PC-9 (cell line): ENCODE data around the gene HBEGF. TPM values are rescaled to one million over a fixed set of nuclear protein-coding genes. Genes with fewer than 3 reads are reported as not detected.
A peak's percentile ranks its signal among the peaks of the same experiment; 100 is the strongest.

Experiments
- BruUV-seq: library from RNA; stranded (reverse); fragments of 400-500 nt; replicated peaks from 2 replicates; lab custom pipeline; 2021; lab: Mats Ljungman, UMichigan
- CTCF ChIA-PET: fragments of 300-600 bp; sonication (Branson Sonifier 250); formaldehyde crosslinking; loops from one replicate; lab custom pipeline; 2022; ENCODE audit warnings: antibody characterized with exemption; lab: Charles Lee
- POLR2A ChIA-PET: fragments of 300-600 bp; sonication (Branson Sonifier 250); formaldehyde crosslinking; loops from one replicate; lab custom pipeline; 2022; ENCODE audit warnings: antibody characterized with exemption; ENCODE audit not compliant: unreplicated experiment; lab: Charles Lee
- DNase-seq, 2 experiments: peaks; one replicate each; pipeline versions ENCODE4 v3.0.0 to v3.0.0-alpha.2; 2015 to 2022; ENCODE audit warnings: mixed read lengths in 1 of 2
- H2AFZ ChIP-seq: fragments of 200-600 bp; sonication (generic); 2 replicates; pipeline ENCODE4 v1.8.1; 2017; ENCODE audit warnings: antibody characterized with exemption
- H3F3A ChIP-seq: fragments of 200-600 bp; sonication (generic); 2 replicates; pipeline ENCODE4 v1.8.1; 2017; ENCODE audit warnings: antibody characterized with exemption, mild to moderate bottlenecking, low read depth; ENCODE audit not compliant: insufficient read depth
- H3K27ac ChIP-seq: fragments of 200-600 bp; sonication (generic); 2 replicates; pipeline ENCODE4 v1.6.1; 2016; ENCODE audit warnings: mixed run types
- H3K27me3 ChIP-seq: fragments of 200-600 bp; sonication (generic); 2 replicates; pipeline ENCODE4 v1.6.1; 2016; ENCODE audit warnings: low read depth, mixed run types; ENCODE audit not compliant: insufficient read depth
- H3K36me3 ChIP-seq: fragments of 200-600 bp; sonication (generic); 2 replicates; pipeline ENCODE4 v1.6.1; 2016; ENCODE audit warnings: low read depth, mixed run types
- H3K4me1 ChIP-seq: fragments of 200-600 bp; sonication (generic); replicated peaks from 2 replicates; pipeline ENCODE4 v1.6.1; 2016; ENCODE audit warnings: mixed run types; ENCODE audit not compliant: insufficient read depth
- H3K4me2 ChIP-seq: fragments of 200-600 bp; sonication (generic); 2 replicates; pipeline ENCODE4 v1.6.1; 2017; ENCODE audit warnings: mixed run types
- H3K4me3 ChIP-seq: fragments of 200-600 bp; sonication (generic); 2 replicates; pipeline ENCODE4 v1.6.1; 2016; ENCODE audit warnings: mixed run types
- H3K79me2 ChIP-seq: fragments of 200-600 bp; sonication (generic); 2 replicates; pipeline ENCODE4 v1.6.1; 2017; ENCODE audit warnings: low read depth, mixed run types
- H3K9me2 ChIP-seq: fragments of 200-600 bp; sonication (generic); 2 replicates; pipeline ENCODE4 v1.8.1; 2017; ENCODE audit warnings: mild to moderate bottlenecking; ENCODE audit not compliant: insufficient read depth
- H3K9me3 ChIP-seq: fragments of 200-600 bp; sonication (generic); 2 replicates; pipeline ENCODE4 v1.8.1; 2016; ENCODE audit warnings: low read depth; ENCODE audit not compliant: insufficient read depth
- H4K20me1 ChIP-seq: fragments of 200-600 bp; sonication (generic); 2 replicates; pipeline ENCODE4 v1.8.1; 2017; ENCODE audit not compliant: insufficient read depth
- EZH2 ChIP-seq: fragments of 200-600 bp; sonication (generic); IDR thresholded peaks from 2 replicates; pipeline ENCODE4 v1.8.0; 2017; ENCODE audit warnings: antibody characterized with exemption, low read depth
- intact Hi-C: fragments of 100-400 bp; cut with micrococcal nuclease; formaldehyde crosslinking; loops from one replicate; pipeline ENCODE4 v1.10.0; 2022; ENCODE audit not compliant: unreplicated experiment
- total RNA-seq: library from RNA; stranded (reverse); gene quantifications from 2 replicates; pipeline ENCODE4 v1.2.3, GENCODE V29; 2021
- TF ChIP-seq, protein P1 (sequence below): fragments of 200-600 bp; sonication (generic); conservative IDR thresholded peaks from 2 replicates; pipeline ENCODE4 v1.6.1; 2017; ENCODE audit warnings: mixed run types, antibody characterized with exemption, mild to moderate bottlenecking, moderate library complexity

HBEGF gene
- total RNA-seq, 1 experiment from 2014 or later: 9.0 TPM

GRCh38 chr5:140342896-140343295 lies 3.5 kb downstream of the HBEGF start:
- Histone ChIP-seq H3K9me2 (no peaks in the 10 kb centered on the region), H3K27ac (peak overlapping the region; percentile 29; the same call in 1 of the 2 replicates), H3F3A (peaks cover 80% of the 10 kb centered on the region), H3K79me2 (peaks cover 90% of the 10 kb centered on the region), H2AFZ (no peak overlapping the region), H3K4me2 (peak overlapping the region; percentile 97), H3K9me3 (no peaks in the 10 kb centered on the region), H3K4me1 (peaks cover 69% of the 10 kb centered on the region), H3K36me3 (peaks cover 49% of the 10 kb centered on the region), H4K20me1 (peaks cover 78% of the 10 kb centered on the region), H3K27me3 (no peaks in the 10 kb centered on the region), H3K4me3 (peak overlapping the region; percentile 13; the same call in 1 of the 2 replicates)
- CTCF ChIA-PET: no interaction called here
- intact Hi-C loops: no loop called here
- DNase-seq: no peak
- TF ChIP-seq, protein P1, sequence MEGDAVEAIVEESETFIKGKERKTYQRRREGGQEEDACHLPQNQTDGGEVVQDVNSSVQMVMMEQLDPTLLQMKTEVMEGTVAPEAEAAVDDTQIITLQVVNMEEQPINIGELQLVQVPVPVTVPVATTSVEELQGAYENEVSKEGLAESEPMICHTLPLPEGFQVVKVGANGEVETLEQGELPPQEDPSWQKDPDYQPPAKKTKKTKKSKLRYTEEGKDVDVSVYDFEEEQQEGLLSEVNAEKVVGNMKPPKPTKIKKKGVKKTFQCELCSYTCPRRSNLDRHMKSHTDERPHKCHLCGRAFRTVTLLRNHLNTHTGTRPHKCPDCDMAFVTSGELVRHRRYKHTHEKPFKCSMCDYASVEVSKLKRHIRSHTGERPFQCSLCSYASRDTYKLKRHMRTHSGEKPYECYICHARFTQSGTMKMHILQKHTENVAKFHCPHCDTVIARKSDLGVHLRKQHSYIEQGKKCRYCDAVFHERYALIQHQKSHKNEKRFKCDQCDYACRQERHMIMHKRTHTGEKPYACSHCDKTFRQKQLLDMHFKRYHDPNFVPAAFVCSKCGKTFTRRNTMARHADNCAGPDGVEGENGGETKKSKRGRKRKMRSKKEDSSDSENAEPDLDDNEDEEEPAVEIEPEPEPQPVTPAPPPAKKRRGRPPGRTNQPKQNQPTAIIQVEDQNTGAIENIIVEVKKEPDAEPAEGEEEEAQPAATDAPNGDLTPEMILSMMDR: no peak
- TF ChIP-seq EZH2: no peak
- no TSS peak for BruUV-seq
- POLR2A ChIA-PET: no interaction called here

- peaks cover 80% of the 10 kb centered on the region for H3F3A ChIP-seq
- H3K79me2 ChIP-seq: peaks cover 92% of the 10 kb centered on the region
- H3K9me2 ChIP-seq: no peaks in the 10 kb centered on the region
- no peaks in the 10 kb centered on the region for H3K9me3 ChIP-seq
- H3K27me3 ChIP-seq: no peaks in the 10 kb centered on the region
- H3K27ac ChIP-seq: no peak overlapping the region
- peaks cover 63% of the 10 kb centered on the region for H3K4me1 ChIP-seq
- H3K36me3 ChIP-seq: peaks cover 56% of the 10 kb centered on the region
- peaks cover 84% of the 10 kb centered on the region for H4K20me1 ChIP-seq
- CTCF ChIA-PET: no interaction called here
- no peak for TF ChIP-seq EZH2
- TF ChIP-seq, protein P1: no peak
- H3K4me2 ChIP-seq: peak overlapping the region; percentile 97
- BruUV-seq: no TSS peak
- intact Hi-C loops: no loop called here
- POLR2A ChIA-PET: no interaction called here
- no peak overlapping the region for H2AFZ ChIP-seq
- peak overlapping the region; percentile 2; the same call in 1 of the 2 replicates for H3K4me3 ChIP-seq
- DNase-seq: no peak
Measured at GRCh38 chr5:140342287-140342686, 4.1 kb downstream of the HBEGF start.

GRCh38 chr5:140341591-140341990 lies 4.8 kb downstream of the HBEGF start:
- Histone ChIP-seq H3K4me3 (no peak overlapping the region), H3K4me1 (peaks cover 57% of the 10 kb centered on the region), H3K9me2 (no peaks in the 10 kb centered on the region), H3K36me3 (peaks cover 60% of the 10 kb centered on the region), H3K79me2 (peaks cover 91% of the 10 kb centered on the region), H3K4me2 (peak overlapping the region; percentile 97), H2AFZ (no peak overlapping the region), H3F3A (peaks cover 81% of the 10 kb centered on the region; the same call in 1 of the 2 replicates), H3K9me3 (no peaks in the 10 kb centered on the region), H3K27me3 (no peaks in the 10 kb centered on the region), H3K27ac (no peak overlapping the region), H4K20me1 (peaks cover 90% of the 10 kb centered on the region)
- ChIA-PET POLR2A (no interaction called here), CTCF (no interaction called here)
- no TSS peak for BruUV-seq
- peak in 1 of 2 experiments; percentile 19 for DNase-seq
- intact Hi-C loops: no loop called here
- no peak for TF ChIP-seq EZH2
- TF ChIP-seq, protein P1: no peak
